GM12878 (cell line): ENCODE results near the gene PIP4K2A. TPM values are rescaled to one million over a fixed set of nuclear protein-coding genes. Genes with fewer than 3 reads are reported as not detected.

Experiments
- ASH2L ChIP-seq: fragments of 300-600, 200-600 bp; sonication (generic); IDR thresholded peaks from 2 replicates; pipeline ENCODE4 v1.6.1; 2017; ENCODE audit warnings: low read depth, mild to moderate bottlenecking, borderline replicate concordance
- CBX5 ChIP-seq: sonication (generic); IDR thresholded peaks from 2 replicates; pipeline ENCODE4 v1.6.1; 2016; ENCODE audit warnings: low read depth, moderate library complexity, mild to moderate bottlenecking, inconsistent platforms
- DPF2 ChIP-seq: fragments of 450-650 bp; IDR thresholded peaks from 2 replicates; pipeline ENCODE4 v1.6.1; 2017; ENCODE audit warnings: mild to moderate bottlenecking
- FOXM1 ChIP-seq: IDR thresholded peaks from 2 replicates; pipeline ENCODE4 v1.6.1; 2012; ENCODE audit warnings: low read depth, mild to moderate bottlenecking, inconsistent platforms, low read length, moderate library complexity
- IRF3 ChIP-seq: fragments of 450-650 bp; IDR thresholded peaks from 2 replicates; pipeline ENCODE4 v1.6.1; 2014; ENCODE audit warnings: mild to moderate bottlenecking
- JUND ChIP-seq: IDR thresholded peaks from 2 replicates; pipeline ENCODE4 v1.6.1; 2012; ENCODE audit warnings: low read depth, mild to moderate bottlenecking, low read length, improper control_type of control experiment, moderate library complexity
- MEF2A ChIP-seq: IDR thresholded peaks from 2 replicates; pipeline ENCODE4 v1.6.1; 2011; ENCODE audit warnings: low read depth, mild to moderate bottlenecking, low read length, moderate library complexity; ENCODE audit not compliant: insufficient read depth
- NBN ChIP-seq: fragments of 450-650 bp; IDR thresholded peaks from 2 replicates; pipeline ENCODE4 v1.6.1; 2016
- NFIC ChIP-seq: IDR thresholded peaks from 2 replicates; pipeline ENCODE4 v1.6.1; 2012; ENCODE audit warnings: low read depth, mild to moderate bottlenecking, inconsistent platforms, low read length, moderate library complexity
- RELB ChIP-seq: fragments of 450-650 bp; IDR thresholded peaks from 2 replicates; pipeline ENCODE4 v1.6.1; 2017; ENCODE audit warnings: low read depth, mild to moderate bottlenecking, moderate library complexity
- SREBF1 ChIP-seq: IDR thresholded peaks from 2 replicates; pipeline ENCODE4 v1.6.1; 2012; ENCODE audit warnings: mild to moderate bottlenecking, low read length
- SRF ChIP-seq, 2 experiments: IDR thresholded peaks; 2 replicates each; pipeline ENCODE4 v1.6.1; 2011; ENCODE audit warnings: low read depth in 2 of 2, low read length in 2 of 2, mild to moderate bottlenecking in 1 of 2, moderate library complexity in 1 of 2
- TAF1 ChIP-seq: IDR thresholded peaks from 2 replicates; pipeline ENCODE4 v1.6.1; 2011; ENCODE audit warnings: mild to moderate bottlenecking, low read depth, low read length, borderline replicate concordance
- TARDBP ChIP-seq: IDR thresholded peaks from 2 replicates; pipeline ENCODE4 v1.6.1; 2016; ENCODE audit warnings: borderline replicate concordance
- TCF7 ChIP-seq: IDR thresholded peaks from 2 replicates; pipeline ENCODE4 v1.6.1; 2014; ENCODE audit warnings: antibody characterized with exemption, borderline replicate concordance
- YY1 ChIP-seq: IDR thresholded peaks from 2 replicates; pipeline ENCODE4 v1.6.1; 2011; ENCODE audit warnings: low read depth, mild to moderate bottlenecking, low read length
- ZBTB40 ChIP-seq: fragments of 450-650 bp; IDR thresholded peaks from 2 replicates; pipeline ENCODE4 v1.6.1; 2016; ENCODE audit warnings: mild to moderate bottlenecking, moderate library complexity, borderline replicate concordance
- ZSCAN29 ChIP-seq: fragments of 450-650 bp; IDR thresholded peaks from 2 replicates; pipeline ENCODE4 v1.6.1; 2017; ENCODE audit warnings: mild to moderate bottlenecking, moderate library complexity
- ZZZ3 ChIP-seq: IDR thresholded peaks from 2 replicates; pipeline ENCODE4 v1.6.1; 2011; ENCODE audit warnings: low read depth; ENCODE audit not compliant: control insufficient read depth, insufficient read length
- polyA plus RNA-seq, 11 experiments: library from polyadenylated mRNA; depleted of rRNA in 4 of 11; unstranded in 6 of 11; stranded (reverse) in 5 of 11; fragments of >200 nt; fragmentation: Nextera tagmentation in 4 of 11; fragmentation: Illumina TruSeq in 1 of 11; extraction: Ambion mirVana in 4 of 11; extraction: Trizol in 1 of 11; gene quantifications; 1 replicate in 1 of 11; 2 replicates in 10 of 11; pipeline versions ENCODE4 v1.2.1 to v1.2.3, GENCODE V29; 2011 to 2016; ENCODE audit warnings: inconsistent platforms in 2 of 11, missing spikeins in 2 of 11, low read depth in 1 of 11
- total RNA-seq, 4 experiments: library from RNA; depleted of rRNA in 3 of 4; stranded (reverse); fragments of >200 nt in 3 of 4; fragmentation: Illumina TruSeq in 1 of 4; extraction: Trizol in 1 of 4; gene quantifications; 2 replicates each; pipeline versions ENCODE4 v1.2.1 to v1.2.3, GENCODE V29; 2013 to 2021
- TF ChIP-seq, protein P1 (sequence below): fragments of 450-650 bp; IDR thresholded peaks from 2 replicates; pipeline ENCODE4 v1.6.1; 2017; ENCODE audit warnings: mild to moderate bottlenecking, moderate library complexity

PIP4K2A gene
- total and polyA plus RNA-seq, 10 of the 15 experiments (the other 5 are each of a cell fraction or from before 2014, with no cell fraction given) = 54.3 to 139 (median 84.4) TPM

GRCh38 chr10:22704471-22704911 lies 9.9 kb downstream of the PIP4K2A start (continued):
- TF ChIP-seq, protein P1, sequence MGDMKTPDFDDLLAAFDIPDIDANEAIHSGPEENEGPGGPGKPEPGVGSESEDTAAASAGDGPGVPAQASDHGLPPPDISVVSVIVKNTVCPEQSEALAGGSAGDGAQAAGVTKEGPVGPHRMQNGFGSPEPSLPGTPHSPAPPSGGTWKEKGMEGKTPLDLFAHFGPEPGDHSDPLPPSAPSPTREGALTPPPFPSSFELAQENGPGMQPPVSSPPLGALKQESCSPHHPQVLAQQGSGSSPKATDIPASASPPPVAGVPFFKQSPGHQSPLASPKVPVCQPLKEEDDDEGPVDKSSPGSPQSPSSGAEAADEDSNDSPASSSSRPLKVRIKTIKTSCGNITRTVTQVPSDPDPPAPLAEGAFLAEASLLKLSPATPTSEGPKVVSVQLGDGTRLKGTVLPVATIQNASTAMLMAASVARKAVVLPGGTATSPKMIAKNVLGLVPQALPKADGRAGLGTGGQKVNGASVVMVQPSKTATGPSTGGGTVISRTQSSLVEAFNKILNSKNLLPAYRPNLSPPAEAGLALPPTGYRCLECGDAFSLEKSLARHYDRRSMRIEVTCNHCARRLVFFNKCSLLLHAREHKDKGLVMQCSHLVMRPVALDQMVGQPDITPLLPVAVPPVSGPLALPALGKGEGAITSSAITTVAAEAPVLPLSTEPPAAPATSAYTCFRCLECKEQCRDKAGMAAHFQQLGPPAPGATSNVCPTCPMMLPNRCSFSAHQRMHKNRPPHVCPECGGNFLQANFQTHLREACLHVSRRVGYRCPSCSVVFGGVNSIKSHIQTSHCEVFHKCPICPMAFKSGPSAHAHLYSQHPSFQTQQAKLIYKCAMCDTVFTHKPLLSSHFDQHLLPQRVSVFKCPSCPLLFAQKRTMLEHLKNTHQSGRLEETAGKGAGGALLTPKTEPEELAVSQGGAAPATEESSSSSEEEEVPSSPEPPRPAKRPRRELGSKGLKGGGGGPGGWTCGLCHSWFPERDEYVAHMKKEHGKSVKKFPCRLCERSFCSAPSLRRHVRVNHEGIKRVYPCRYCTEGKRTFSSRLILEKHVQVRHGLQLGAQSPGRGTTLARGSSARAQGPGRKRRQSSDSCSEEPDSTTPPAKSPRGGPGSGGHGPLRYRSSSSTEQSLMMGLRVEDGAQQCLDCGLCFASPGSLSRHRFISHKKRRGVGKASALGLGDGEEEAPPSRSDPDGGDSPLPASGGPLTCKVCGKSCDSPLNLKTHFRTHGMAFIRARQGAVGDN = no peak
- TF ChIP-seq CBX5 (no peak), ZZZ3 (no peak), IRF3 (no peak), FOXM1 (no peak), NFIC (peak; percentile 17; the same call in 1 of the 2 replicates), TCF7 (no peak), RELB (no peak), YY1 (peak; percentile 89), NBN (0 out of 2 replicates have a peak, but pooled peaks have one; percentile 26), SRF (IDR thresholded peaks at IDR 0.05; ENCODE audit: low read depth in 2 of 2, low read length in 2 of 2) (no peak), ZBTB40 (no peak), TARDBP (no peak), TAF1 (0 out of 2 replicates have a peak, but pooled peaks have one; percentile 13), DPF2 (no peak), ZSCAN29 (no peak), MEF2A (0 out of 2 replicates have a peak, but pooled peaks have one; percentile 4), ASH2L (no peak), JUND (no peak), SREBF1 (no peak)
